Head of caudate nucleus (tissue), 42 donors: ENCODE results near the gene CRACR2B.

Source experiments
- DNase-seq, 42 donors: peaks; one replicate each; pipeline versions ENCODE4 v3.0.0 to v3.0.0-alpha.2; 2020 to 2021; ENCODE audit warnings: mixed read lengths in 7 of 42
- intact Hi-C: fragments of 100-400 bp; cut with DNase I; formaldehyde crosslinking; loops from one replicate; pipeline ENCODE4 v1.15.0; 2022

The CRACR2B gene

DNA sequence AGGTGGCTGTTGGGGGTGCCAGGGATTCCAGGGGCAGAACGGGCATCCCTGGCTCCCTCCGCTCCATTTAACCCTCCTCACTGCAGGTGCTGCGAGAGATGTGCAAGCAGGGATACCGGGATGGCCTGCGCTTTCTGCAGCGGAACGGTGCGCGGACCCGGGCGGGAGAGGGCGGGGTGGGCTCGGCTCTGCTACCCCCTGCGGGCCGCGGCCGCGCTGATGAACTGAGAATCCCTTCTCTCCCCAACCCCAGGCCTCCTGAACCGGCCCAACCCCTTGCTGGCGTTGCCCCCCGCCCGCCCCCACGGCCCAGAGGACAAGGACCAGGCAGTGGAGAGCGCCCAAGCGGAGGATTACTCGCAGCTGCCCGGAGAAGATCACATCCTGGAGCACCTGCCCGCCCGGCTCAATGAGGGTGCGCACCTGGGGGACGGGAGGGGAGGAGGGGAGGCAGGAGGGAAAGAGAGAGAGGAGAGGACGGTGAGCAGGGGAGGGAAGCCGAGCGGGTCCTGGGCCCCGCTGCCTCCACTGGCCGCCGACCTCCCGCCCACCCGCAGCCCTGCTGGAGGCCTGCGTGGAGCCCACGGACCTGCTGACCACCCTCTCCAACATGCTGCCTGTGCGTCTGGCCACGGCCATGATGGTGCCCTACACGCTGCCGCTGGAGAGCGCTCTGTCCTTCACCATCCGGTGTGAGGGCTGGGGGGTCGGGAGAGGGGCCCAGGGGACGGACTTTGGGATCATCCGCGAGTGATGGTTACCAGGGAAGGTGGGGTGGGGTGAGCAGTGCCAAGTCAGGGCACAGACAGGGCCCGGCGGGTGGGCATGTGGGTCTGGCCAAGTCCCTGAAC, 4.1 kb upstream of the CRACR2B start:
- no peak for DNase-seq
- intact Hi-C loops = no loop called here

DNA sequence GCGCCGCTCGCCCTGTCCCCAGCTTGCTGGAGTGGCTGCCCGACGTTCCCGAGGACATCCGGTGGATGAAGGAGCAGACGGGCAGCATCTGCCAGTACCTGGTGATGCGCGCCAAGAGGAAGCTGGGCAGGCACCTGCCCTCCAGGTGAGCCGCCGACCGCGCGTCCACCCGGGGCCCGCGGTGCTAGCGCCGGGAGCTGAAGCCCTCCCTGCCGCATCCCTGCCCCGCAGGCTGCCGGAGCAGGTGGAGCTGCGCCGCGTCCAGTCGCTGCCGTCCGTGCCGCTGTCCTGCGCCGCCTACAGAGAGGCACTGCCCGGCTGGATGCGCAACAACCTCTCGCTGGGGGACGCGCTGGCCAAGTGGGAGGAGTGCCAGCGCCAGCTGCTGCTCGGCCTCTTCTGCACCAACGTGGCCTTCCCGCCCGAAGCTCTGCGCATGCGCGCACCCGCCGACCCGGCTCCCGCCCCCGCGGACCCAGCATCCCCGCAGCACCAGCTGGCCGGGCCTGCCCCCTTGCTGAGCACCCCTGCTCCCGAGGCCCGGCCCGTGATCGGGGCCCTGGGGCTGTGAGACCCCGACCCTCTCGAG, 3.3 kb upstream of the CRACR2B start:
- DNase-seq = peak in 34 of 42 donors; percentile 21 to 88 (median 62)
- intact Hi-C loops = no loop called here

DNA sequence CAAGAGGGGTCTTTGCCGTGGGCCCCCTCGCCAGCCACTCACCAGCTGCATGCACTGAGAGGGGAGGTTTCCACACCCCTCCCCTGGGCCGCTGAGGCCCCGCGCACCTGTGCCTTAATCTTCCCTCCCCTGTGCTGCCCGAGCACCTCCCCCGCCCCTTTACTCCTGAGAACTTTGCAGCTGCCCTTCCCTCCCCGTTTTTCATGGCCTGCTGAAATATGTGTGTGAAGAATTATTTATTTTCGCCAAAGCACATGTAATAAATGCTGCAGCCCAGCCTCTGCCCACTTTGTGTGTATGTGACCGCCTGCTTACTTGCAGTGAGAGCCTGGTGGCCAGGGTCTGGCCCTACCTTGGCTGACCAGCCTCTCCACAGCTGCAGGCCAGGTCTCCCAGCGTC, 2.8 kb upstream of the CRACR2B start:
- intact Hi-C loops = no loop called here
- no peak for DNase-seq

DNA sequence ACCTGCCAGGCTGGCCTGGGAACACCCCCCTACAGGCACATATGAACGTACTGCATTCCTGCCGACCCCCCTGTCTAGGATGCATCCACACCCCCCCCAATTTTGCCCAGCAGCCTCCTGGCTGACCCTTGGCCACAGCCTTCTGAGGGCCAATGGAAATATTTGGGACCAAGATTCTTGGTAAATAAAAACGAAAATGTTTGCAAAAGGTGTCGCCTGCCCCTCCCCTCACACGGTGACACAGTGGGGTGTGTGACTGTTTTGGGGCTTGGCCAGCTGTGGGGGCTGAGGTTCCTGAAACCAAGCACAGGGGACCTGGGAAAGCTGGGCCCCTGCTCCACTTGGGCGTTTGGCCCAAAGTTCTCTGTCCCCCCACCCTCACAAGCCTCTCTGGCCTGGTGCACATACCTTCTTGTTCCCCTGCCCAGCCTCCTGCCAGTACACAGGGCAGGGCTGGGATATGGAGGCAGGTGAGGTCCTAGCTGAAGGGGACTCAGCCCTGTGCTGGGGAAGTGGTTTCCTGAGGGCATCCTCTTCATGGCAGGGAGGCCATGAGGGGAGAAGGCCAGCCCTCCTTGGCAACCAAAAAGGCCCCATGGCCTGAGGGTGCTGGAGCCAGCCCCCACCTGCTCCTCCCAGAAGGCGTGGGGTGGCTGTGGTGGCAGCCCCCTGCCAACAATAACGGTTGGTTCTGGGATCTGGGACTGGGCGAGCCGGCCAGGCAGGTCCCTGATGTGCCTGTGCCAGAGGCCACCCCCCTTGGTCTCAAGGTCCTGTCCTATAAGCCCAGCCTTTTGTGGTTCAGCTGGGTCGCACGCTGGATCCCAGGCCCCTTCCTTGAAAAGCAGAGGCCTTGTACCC, 2.1 kb upstream of the CRACR2B start:
- DNase-seq = no peak
- intact Hi-C loops = no loop called here

DNA sequence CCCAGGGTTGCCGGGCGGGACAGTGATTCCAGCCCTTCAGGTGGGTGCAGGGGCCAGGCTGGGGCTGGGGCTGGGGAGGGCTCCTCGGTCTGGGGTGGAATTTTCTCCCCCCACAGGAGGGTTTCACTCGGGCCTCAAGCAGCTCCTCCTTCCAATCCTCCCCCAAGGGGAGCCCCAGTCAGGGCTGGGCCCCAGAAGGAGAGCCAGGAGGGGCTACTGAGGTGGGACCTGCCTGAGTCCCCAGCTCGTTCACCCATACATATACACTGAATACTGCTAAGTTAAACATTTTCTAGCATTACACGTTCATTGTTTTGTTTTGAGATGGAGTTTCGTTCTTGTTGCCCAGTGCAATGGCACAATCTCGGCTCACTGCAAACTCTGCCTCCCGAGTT, 1.5 kb upstream of the CRACR2B start:
- DNase-seq = no peak
- intact Hi-C loops = no loop called here

DNA sequence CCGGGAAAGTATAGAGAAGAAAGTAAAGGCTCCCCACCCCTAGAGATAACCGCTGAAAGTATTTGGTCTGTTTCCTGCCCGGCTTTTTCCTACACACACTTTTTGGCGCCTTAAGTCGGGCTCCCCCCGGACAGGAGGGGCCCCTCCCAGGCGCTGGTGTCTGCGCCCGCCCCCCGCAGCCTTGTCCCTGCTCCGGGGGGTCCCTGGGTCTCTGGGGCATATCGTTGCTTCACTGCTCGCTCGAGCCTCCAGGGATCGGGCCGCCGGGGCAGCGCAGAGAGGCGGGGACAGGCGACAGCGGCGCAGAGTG, 928 bp upstream of the CRACR2B start:
- intact Hi-C loops = no loop called here
- no peak for DNase-seq

DNA sequence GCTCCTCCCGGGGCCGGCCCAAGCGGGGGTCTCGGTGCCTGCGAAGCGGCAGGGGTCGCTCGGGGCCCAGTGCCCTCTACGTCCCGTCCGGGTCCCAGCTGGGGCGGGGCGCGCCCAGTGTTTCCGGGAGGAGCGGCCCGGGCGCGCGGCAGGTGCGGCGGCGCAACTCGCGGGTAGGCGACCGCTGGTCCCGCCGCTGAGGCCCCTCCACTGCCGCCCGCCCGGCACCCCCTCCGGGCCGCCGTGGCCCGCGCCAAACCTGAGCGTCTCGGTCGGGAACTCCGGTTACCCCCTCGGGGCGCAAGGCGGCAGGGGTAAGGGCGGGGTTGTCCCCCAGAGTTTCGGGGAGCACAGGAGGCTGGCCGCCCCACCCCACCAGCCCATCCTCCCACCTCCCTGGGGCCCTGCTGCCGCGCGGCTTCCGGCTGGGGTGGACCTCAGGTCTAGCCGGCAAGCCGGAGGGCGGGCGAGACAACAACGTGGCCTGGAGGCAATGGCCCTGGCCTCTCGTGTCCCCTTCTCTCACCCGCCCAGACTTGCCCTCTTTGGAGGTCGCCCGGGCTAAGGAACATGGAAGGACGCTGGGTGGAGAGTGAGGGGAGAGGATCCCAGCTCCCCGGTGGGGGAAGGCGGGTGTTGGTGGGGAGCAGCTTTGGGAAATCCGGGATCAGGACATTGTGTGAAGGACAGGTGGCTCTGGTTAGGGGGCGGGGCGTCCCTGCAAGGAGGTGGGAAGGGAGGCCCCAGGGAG, 398 bp upstream of the CRACR2B start:
- DNase-seq = no peak
- intact Hi-C loops = no loop called here

DNA sequence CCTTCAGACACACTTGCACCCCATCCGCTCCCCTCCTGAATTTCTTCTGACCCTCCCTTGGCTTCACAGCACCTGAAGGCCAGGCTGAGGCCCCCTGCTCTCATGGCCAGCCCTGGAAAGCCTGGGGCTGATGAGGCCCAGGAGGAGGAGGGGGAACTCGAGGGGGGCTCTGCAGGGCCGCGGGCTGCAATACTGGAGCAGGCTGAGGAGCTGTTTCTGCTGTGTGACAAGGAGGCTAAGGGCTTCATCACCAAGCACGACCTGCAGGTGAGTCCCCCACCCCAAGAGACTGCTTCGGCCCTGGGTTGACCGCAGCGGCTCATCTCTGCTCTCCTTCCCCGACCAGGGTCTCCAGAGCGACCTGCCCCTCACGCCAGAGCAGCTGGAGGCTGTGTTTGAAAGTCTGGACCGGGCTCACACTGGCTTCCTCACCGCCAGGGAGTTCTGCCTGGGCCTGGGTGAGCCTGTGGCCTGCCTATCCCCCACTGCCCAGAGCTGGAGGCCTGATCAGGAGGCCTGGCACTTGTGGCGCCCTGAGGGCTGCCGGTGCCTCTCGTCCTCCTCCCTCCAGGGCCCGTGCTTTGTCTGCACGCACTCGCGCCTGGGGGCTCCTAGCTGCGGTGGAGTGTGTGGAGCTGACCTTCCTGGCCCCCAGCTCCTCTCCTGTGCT, 922 bp downstream of the CRACR2B start:
- intact Hi-C loops = no loop called here
- no peak for DNase-seq

DNA sequence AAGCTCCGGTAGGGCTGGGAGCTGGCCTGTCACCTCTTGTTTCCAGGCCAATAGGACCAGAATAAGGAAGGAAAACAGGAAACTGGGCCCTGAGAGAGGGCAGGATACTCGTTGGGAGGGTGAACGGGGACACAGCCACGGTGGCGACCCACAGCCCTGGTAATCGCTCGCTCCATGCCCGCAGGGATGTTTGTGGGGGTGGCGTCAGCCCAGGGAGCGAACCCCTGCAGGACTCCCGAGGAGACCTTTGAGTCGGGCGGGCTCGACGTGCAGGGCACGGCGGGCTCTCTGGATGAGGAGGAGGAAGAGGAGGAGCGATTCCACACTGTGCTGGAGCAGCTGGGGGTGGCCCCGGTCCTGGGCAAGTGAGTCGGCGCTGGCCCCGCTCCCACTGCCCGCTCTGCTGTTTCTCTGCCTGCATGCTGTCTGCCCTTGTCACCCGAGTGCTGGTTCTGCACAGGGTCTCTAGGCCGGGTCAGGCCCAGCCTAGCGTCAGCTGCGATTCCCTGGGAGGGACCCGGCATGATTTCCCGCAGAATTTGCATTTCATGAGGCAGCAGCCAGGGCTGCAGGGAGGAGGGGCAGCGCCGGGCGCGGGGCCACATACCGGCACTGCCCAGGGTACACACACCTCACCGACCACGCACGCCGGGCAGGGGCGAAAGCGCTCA, 1.6 kb downstream of the CRACR2B start:
- intact Hi-C loops = no loop called here
- DNase-seq = peak in 1 of 42 donors; percentile 54

DNA sequence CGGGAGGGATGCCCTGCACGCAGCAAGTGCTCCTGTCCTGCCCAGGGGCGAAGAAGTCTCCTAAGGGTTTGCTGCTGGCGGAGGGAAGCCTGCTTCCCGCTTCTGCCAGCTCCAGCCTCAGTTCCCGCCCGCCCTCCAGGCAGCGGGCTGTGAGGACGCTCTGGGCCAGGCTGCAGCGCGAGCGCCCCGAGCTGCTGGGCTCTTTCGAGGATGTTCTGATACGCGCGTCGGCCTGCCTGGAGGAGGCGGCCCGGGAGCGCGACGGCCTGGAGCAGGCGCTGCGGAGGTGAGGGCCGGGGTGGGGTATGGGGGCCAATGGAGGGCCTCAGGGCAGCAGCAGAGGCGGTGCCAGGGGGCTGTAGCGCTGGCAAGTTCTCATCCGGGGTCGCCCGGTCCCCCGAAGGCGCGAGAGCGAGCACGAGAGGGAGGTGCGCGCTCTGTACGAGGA, 2.2 kb downstream of the CRACR2B start:
- intact Hi-C loops = no loop called here
- no peak for DNase-seq

DNA sequence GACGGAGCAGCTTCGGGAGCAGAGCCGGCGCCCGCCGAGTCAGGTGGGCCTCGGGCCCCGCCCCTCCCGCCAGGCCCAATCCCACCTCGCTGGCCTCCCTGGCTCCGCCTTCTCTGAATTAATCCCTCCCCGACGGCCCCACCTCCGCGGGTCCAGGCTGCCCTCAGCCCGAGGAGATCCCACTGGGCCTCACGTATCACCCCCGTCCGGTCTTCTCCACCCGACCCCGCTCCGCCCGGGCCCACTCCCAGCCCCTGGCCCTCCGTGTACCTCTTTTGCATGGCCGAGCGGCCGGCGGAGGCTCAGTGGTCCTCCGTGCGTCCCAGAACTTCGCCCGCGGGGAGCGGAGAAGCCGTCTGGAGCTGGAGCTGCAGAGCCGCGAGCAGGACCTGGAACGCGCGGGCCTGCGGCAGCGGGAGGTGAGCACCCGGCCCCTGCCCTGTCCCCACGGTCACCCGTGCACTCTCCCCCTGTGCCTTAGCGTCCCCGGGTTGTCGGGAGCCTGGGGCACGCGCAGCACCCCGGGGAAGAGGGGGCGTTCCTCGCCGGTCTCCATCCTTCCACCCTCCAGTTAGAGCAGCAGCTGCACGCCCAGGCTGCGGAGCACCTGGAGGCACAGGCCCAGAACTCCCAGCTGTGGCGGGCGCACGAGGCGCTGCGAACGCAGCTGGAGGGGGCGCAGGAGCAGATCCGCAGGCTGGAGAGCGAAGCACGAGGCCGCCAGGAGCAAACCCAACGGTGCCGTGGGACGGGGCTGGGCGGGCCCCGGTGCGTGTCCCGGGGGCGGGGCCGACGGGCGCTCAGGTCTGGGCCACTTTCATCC, 2.8 kb downstream of the CRACR2B start:
- intact Hi-C loops = no loop called here
- DNase-seq = peak in 37 of 42 donors; percentile 48 to 82 (median 70)

DNA sequence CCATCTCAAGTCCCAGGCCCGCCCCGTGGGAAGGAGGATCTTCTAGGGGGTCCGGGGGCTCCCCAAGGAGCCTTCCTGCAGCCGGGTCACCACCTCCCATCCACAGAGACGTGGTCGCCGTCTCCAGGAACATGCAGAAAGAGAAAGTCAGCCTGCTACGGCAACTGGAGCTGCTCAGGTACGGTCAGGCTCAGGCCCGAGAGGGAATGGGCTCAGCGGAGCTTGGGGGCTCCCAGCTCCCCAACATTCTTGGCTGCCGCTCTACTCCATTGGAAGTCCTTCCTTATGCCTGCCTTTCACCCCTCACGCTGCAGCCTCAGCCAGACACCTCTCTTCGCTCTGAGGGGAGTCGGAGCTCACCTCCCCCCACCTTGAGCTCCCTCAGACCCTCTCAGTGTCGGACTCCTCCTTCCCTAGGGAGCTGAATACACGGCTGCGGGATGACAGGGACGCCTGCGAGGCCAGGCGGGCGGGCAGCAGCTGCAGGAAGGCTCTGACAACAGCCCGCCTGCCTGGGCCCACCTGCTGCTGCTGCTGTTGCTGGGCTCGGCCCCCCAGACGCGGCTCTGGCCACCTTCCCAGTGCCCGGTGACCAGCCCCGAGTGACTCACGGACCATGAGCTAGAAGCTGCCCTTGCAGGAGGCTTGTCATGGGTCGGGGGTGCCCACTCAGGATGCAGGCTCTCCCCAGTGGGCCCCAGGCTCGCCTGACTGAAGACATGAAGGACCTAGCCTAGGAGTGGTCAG, 3.6 kb downstream of the CRACR2B start:
- DNase-seq = no peak

DNA sequence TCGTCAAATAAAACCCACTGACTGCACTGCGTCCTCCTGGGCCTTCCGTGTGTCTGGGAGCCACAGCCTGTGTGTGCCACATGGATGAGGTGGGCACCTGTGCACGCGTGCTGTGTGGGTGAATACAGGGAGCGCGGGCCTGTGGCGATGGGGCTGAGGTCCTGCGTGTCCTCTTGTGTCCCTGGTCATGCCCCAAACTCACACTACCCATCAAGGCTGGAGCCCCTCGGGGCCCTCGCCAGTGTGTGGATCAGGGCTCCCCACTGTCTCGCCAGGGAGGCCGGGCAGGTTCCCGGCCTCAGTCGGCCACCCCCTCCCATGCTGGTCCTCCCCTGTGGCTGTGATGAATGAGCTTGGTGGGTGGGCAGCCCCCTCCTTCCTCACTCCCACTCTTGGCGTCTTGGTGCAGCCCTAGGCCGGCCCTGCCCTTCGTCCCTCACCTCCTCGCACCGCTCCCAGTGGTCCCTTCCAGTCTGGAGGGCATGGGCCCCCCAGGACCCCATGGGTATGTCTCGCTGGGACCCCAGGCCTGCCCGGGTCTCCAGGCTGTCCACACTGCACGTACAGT, 4.3 kb downstream of the CRACR2B start:
- intact Hi-C loops = no loop called here
- DNase-seq = no peak

More for the DNA sequence above, 3.6 kb downstream of the CRACR2B start:
- intact Hi-C loops = no loop called here

DNA sequence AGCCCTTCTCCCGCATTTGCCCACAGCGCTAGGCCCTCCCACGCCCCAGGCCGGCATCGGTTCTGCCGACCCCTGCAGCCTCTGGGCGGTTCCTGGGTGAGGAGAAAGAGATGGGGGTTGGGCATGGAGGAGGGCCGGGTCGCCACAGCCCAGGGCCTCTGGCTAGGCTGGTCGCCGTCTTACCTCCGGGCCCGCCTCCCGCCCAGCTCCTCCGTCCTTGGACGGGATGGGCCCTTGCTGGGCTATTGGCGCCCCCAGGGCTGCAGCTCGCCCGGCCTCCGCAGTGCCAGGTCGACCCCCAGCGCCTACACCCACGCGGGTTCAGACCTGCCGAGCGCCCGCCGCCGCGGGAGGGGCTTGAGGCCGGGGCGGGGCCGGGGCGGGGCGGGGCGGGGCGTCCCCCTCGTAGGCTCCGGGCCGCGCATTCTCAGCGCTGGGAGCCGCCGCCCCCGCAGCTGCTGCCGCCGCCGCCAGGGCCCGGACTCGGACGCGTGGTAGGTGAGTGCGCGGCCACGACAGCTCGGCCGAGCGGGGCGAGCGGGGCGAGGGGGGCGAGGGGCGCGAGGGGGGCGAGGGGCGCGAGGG, 4.9 kb downstream of the CRACR2B start, which contains the start of gene CD151:
Gene CD151 (plus strand): TSS at position 424 of the 585 bp plus-strand sequence. CDS start 3,118 bp downstream, outside the sequence.
- intact Hi-C loops = no loop called here
- DNase-seq = peak in 16 of 42 donors; percentile 27 to 66 (median 50)

DNA sequence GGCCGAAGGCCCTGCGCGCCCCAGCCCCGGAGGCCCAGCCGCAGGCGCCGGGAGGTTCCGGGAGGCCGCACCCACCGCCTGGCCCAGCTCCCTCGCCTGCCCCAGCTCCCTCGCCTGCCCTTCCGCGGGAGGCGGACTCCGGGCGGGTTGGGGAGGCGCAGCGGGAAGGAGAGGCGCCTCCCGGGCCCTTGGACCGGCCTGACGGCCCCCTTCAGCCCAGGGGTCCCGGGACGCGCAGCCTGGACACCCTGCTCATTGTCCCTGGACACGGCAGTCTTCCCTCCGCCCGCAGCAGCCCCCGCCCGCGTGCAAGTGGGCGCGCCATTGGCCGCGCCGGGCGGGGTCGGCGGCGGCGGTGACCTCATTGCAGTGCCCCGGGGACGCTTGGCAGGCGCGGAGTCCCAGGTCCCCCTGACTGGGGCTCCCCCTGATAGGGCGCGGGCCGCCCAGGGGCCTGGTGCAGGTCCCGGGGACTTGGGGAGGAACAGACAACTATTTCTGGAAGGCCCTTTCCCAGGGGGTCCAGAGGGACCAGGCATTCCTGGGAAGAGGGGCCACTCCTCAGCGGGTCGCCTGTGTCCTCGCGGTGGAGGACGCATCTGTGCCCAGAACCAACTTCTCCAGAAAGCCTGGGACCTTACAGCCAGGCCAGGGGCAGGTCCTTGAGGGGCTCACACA, 5.5 kb downstream of the CRACR2B start:
- intact Hi-C loops = no loop called here
- DNase-seq = peak in 1 of 42 donors; percentile 37
